GM12865 (cell line): ENCODE results near the gene ZBTB16.

ENCODE experiments used
- DNase-seq: peaks from one replicate; pipeline ENCODE4 v3.0.0; 2010; ENCODE audit warnings: low read depth
- H3K4me3 ChIP-seq: 2 replicates; pipeline ENCODE4 v1.5.1; 2011; ENCODE audit warnings: mild to moderate bottlenecking, low read depth, low read length, control low read depth
- CTCF ChIP-seq: IDR thresholded peaks from 2 replicates; pipeline ENCODE4 v1.5.1; 2011; ENCODE audit warnings: low read length, control low read depth, low read depth, inconsistent platforms; ENCODE audit not compliant: insufficient read depth; ENCODE audit errors: missing control alignments

Gene ZBTB16

DNA sequence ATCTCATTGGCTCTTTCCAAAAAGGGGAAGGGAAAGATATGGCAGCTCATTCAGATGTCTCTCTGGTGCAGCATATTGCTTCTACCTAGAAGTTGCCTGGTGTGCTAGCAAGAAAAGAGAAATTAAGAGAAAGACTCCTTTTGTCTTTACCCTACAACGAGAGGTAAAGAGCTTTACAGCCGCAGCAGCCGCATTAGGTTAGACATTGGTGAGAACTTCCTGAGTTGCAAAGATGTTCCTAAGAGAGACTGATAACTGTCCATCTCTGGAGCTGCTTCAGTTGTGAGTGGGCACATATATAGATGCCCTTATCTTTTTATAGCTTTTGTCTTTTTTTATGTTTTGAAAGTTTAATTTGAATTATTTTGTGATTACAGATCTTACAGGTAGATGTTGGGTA is 155.9 kb downstream of the ZBTB16 start:
- TF ChIP-seq CTCF: no peak
- no peak for DNase-seq

DNA sequence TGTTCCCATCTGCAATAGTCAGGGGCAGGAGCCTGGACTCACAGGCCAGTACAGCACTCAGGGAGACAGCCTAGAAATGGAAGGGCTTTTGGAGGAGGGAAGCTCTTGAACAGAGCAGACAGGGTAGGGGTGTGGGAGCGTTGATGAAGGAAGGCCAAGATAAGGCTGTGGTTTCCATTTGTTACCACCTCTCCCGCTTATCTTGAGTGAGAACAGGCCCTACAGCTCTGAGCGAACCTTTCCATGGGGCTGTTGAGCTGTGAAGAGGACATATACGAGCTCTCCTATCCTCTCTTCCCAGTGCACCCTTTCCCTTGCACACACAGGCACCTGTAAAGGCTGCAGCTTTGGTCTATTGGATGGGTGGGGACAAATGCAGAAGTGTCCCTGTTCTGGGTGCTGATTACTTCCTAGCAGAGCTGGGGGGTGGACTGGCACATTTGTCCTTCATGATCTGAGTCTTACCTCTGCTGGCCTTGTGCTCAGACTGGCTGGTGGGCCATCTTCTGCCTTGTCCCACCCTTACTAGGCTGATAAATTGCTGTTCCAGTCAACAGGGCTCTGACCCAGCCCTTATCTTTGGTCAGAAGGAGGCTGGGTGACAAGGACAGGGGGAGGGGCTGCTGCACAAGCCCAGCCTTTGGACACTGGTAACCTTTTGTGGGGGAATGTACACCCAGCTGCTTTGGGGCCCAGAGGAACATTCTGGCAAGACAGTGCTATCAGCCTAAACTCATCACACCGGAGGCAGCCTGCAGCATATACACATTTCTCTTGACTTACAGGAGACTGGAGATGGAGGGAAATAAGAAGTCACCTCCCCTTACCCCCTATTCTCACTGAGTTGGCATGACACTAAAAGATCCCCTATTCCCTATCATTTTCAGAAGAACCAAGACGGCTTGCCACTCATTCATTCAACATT is 156.6 kb downstream of the ZBTB16 start:
- H3K4me3 ChIP-seq: no peak overlapping the region
- TF ChIP-seq CTCF: no peak
- no peak for DNase-seq

More for the DNA sequence above, 155.9 kb downstream of the ZBTB16 start:
- H3K4me3 ChIP-seq: no peak overlapping the region

DNA sequence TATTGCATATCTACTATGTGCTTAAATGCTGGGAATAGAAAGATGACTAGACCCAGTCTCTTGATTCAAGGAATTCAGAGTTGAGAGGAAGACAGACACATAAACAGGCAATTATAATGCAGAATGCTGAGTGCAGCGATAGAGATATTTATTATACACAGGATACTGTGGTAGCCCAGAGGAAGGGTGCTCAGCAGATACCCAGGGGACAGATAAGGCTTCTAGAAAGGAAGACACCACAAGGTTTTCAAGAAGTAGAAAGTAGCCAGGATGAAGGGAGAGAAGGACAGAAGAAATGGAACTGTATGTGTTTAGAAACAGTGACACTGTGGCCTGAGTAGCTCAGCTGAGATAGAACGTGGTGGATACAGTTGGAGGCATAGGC is 157.3 kb downstream of the ZBTB16 start:
- no peak for TF ChIP-seq CTCF
- no peak for DNase-seq
- H3K4me3 ChIP-seq: no peak overlapping the region

- H3K4me3 ChIP-seq: no peak overlapping the region
- TF ChIP-seq CTCF: no peak
- DNase-seq: no peak
These were observed 159.0 kb downstream of the ZBTB16 start for GRCh38 chr11:114218508-114218907.

DNA sequence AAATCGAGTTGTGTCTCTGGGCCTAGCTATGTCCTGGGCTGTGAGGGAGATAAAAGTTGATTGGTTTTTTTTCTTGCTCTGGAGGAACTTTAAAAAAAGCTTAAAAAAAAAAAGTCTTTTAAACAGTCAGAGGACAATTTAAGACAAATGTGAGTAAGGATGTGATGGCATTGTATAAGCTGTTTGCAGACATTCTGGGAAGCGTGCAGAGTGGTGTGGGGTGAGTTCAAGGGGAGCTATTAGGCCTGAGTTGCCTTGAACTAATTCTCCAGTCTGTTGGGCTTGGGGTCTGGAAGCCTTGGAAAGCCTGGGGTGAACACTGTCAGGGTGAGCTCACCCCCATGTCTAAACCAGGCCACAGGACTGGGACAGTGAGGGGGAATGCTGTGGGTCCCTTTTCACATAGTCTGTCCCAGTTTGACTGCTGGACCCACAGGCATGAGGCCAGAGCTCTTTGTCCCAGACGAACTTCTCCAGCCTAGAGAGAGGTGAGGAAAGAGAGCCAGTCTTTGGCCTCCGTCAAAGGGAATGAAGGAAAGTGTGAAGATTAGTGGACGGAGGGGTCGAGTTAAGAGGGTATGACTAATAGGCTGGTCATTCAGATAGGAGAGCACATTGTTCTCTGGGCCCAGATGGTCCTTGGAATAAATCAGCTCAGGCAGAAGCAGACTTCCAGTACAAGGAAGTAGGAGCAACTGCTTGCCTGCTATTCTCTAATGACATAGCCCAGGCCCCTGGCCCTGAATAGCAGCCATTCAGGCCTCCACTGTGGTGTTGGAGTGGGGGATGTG is 160.2 kb downstream of the ZBTB16 start:
- DNase-seq: no peak
- TF ChIP-seq CTCF: no peak
- H3K4me3 ChIP-seq: no peak overlapping the region

- no peak overlapping the region for H3K4me3 ChIP-seq
- TF ChIP-seq CTCF: no peak
- DNase-seq: no peak
These were observed 161.5 kb downstream of the ZBTB16 start for GRCh38 chr11:114221037-114221436.
